ENCODE data around the gene SYT12.

GRCh38 chr11:67060111-67060522, 37.2 kb downstream of the SYT12 start:
- TF ChIP-seq CTCF (IDR thresholded peaks at IDR 0.05) (no peak), POLR2A (IDR thresholded peaks at IDR 0.05) (no peak)

All from Peyer's patch (tissue), 4 donors.